ENCODE data around the gene TRIM45.
"Not testable (repeated sequence)": the region's sequence is repeated elsewhere in the genome, so short reads cannot be mapped to it uniquely, and the experiment has no call there.

GRCh38 chr1:117119144-117119543 is 2.4 kb downstream of the TRIM45 start:
- not testable (repeated sequence) for TF ChIP-seq CTCF, POLR2A (IDR thresholded peaks at IDR 0.05)

Data from body of pancreas (tissue), 4 donors.